Measurements from ENCODE around the gene SLC37A2.
"Not testable (repeated sequence)": the region's sequence is repeated elsewhere in the genome, so short reads cannot be mapped to it uniquely, and the experiment has no call there.

The SLC37A2 gene

DNA sequence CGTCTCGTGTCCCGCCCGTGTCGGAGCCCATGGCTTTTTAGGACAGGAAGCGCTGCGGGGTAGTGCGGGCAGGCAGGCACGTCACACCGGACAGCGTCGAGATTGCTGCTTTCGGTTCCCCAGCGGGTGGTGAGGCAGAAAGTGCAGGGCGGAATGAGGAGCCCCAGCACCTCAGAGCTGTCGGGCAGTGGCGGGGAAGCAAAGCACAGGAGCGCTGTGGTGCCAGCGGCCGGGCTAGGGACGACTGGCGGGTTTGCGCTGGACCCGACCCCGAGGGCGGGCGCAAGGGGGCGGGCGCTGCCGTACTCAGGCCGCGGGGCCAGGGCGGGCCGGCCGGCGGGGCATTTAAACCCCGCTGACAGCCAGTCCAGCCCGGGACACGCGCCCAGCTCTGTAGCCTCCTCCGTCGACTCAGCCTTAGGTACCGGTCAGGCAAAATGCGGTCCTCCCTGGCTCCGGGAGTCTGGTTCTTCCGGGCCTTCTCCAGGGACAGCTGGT, at the start of gene SLC37A2:
Gene SLC37A2, plus strand, starts transcription at position 375 of the 498 bp plus-strand sequence. Its CDS starts 63 bp downstream, at position 438.
- no peak for DNase-seq (ENCODE audit: low read depth)

DNA sequence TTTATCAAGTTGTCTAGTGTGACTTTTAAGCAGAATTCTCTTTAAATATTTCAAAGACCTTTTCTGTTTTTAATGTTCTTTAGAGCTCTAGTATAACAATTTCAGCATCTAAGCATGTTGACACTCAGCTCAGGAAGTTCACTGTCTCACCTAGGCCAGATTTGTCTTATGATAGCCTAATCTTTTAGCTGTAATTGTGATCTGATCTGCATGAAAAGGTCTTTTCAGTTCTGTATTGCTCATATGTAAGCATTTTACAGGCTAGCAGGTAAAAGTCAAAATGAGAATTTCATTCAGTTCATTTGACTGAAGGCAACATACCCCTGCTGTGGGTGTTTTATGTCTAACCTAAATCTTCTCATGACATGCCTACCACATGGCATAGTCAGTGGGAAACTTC, 46.7 kb upstream of the SLC37A2 start:
- DNase-seq (ENCODE audit: low read depth), result no peak

DNA sequence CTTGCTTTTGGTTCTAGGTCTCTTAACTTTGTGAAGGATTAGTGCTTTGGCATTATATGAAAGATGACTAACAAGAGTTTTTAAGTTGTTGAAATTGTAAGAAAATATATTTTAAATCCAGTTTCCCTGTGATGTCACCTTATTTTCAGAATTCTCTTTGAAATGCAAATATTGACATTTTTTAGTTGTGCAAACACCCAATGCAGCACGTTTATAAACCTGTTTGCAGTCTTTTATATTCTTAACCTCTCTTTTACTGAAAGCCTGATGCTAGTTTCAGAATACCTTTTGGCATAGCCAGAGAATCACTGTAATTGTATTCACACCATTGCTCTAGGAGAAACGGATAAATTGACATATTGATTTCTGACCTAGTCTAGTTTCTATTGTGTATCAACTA, 42.8 kb upstream of the SLC37A2 start:
- DNase-seq (ENCODE audit: low read depth), result no peak

DNA sequence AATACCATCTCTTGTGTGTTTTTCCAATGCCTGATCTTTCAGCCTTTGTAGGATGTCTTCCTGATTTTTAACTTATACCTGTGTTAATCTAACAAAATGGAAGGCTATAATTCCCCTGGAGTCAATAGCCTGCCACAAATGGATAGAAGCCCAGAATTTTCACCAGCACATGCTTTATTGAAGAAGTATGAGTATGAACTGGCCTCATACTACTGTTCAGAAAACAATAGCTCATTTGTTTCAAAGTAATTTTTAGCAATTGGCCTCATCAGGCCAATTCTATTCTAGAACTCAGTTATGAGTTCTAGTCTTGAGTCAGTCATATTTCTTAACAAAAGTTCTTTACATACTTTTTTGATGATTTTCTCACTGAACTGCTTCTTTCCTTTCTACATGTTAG, 40.6 kb upstream of the SLC37A2 start:
- DNase-seq (ENCODE audit: low read depth), result no peak

DNA sequence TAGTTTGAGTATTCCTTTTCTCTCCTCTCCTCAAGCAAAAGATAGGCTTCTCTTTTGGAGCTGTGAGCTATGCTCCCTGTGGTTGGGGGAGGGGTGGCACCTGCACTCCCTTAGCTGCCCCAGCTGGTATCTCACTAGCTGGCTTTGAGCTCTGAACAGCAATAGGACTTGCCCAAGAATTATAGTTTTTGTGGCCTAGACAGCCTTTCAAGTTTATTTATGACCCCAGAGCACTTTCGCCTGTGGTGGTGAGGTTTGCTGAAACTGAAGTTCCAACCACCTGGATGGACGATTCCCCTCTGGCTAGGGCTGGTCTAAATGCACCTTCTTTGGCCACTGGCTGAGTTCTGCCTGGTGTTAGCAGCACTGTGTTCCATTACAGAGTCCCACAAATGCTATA, 37.1 kb upstream of the SLC37A2 start:
- no peak for DNase-seq (ENCODE audit: low read depth)

DNA sequence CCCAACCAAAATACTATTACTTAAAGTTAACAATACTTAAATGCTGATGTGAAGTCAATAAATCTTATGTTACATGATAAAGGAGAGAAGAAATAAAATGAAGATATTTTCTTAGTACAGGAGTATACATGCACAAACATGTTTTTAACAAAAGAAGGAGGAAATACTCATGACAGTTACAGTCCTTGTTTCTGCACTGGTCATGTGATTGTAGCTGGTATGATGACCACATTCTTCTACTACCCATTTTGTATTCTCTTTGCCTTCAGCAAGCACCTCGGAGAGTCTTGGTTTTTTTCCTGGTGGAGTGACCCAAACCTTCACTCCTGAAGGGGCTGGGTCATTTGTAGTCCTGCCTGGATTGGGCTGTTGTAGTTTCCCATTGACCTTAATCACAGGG, 33.7 kb upstream of the SLC37A2 start:
- DNase-seq (ENCODE audit: low read depth), result not testable (repeated sequence)

DNA sequence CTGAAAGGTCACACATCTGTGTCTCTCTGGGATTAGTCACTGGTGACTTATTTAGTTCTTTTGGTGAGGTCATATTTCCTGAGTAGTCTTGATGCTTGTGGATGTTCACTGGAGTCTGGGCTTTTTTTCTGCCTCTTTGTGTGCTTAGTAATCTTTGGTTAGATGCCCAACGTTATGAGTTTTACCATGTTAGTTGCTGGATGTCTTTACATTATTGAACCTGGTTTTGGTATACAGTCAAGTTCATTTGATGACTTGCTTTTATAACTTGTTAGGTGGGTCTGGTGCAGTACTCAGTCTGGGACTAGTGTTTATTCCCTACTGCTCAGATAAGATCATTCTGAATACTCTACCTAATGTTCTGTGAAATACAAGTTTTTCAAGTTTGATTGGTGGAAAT, 26.2 kb upstream of the SLC37A2 start:
- no peak for DNase-seq (ENCODE audit: low read depth)

DNA sequence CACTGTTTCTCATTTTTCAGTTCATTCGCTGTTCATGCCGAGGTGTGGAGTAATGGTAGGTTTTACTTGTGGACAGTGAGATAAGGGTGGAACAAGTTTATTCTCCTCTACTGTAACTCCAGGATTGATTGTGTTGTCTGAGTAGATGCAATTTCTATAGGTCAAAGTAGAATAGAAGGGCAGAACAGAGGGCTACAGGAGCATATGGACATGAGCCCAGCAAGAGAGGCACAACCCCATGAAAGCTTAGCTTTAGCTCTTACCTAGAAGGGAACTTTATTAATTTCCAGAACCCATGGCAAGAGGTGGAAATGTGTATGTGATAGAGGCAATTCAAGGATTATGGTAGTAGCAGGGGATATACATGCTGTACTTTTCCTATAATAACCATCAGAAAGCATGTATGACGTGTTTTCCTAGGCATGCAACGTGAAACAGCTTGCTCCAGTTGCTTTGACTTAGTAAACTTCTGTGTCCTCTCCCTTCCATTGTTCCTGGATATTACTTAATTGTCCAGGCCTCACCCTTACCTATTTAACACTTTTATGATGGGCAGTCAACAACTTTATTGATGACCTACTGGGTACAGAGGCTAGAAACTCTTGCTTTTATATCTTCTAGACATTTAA, 13.8 kb upstream of the SLC37A2 start:
- no peak for DNase-seq (ENCODE audit: low read depth)

DNA sequence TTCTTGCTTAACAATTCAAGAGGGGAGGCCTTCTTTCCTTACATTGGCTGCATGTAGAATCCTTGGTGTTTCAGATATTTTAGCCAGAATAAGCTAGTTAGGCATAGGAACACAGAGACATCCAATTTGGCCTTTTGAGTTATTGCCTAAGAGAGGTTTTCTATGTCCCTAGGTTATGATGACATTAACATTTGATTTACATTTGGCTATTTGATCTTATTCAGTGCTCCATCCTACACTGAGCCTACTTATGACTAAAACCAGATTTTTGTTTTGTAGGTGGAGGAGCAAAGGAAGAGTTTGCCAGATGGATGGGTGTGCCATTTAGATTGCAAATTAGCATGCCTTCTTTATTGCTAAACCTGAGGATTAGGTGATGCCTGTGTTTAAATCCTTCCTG, 11.1 kb upstream of the SLC37A2 start:
- no peak for DNase-seq (ENCODE audit: low read depth)

DNA sequence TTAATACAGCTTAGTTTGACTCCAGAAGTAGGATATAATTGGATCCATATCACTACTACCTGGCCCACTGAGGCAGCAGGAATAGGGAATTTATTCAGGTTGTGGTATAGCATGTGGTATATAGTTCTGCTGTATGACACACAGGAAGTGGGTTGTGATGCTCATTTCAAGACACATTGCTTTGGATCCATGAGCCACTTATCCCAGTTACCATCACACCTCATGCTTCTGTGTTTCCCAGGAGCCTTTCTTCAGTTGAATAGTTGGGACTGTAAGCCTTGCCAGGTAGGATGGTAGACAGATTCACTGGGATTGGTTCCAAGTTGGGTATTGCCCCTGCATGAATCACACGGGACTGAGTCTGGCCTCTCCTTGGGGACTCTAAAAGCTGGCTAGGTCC, 9.9 kb upstream of the SLC37A2 start:
- no peak for DNase-seq (ENCODE audit: low read depth)

DNA sequence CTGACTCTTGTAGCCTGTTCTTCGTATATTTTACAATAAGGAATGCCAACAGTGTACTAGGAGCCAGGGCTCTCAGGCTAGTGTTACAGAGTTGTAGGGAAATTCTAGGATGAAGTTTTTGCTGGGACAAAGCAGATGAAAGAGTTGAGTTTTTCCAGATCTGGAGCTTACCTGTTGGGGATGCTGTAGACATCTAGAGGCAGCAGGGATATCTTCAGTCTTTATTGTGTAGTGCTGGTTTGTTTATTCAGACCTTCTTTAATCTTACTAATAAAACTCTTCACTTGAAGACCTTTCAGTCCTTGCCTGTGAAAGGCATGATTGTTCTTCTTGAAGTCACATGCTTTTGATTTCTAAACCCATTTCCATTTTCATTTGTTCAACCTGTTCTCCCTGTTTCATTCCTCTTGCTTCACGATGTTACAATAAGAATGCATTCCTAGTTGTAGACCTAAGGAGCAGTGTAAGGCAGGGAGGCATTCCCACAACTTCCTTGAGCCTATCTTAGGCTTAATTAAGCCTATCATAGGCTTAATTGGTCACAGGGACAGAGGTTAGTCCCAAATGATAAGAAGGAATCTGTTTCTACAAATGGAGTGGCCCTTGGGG, 7.9 kb upstream of the SLC37A2 start:
- no peak for DNase-seq (ENCODE audit: low read depth)

DNA sequence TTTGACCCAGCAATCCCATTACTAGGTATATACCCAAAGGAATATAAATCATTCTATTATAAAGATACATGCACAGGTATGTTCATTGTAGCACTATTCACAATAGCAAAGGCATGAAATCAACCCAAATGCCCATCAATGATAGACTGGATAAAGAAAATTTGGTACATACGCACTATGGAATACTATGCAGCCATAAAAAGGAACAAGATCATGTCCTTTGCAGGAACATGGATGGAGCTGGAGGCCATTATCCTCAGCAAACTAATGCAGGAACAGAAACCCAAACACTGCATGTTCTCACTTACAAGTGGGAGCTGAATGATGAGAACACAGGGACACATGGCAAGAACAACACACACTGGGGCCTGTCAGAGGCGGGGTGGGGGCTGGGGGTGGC, 7.0 kb upstream of the SLC37A2 start:
- DNase-seq (ENCODE audit: low read depth), result not testable (repeated sequence)

DNA sequence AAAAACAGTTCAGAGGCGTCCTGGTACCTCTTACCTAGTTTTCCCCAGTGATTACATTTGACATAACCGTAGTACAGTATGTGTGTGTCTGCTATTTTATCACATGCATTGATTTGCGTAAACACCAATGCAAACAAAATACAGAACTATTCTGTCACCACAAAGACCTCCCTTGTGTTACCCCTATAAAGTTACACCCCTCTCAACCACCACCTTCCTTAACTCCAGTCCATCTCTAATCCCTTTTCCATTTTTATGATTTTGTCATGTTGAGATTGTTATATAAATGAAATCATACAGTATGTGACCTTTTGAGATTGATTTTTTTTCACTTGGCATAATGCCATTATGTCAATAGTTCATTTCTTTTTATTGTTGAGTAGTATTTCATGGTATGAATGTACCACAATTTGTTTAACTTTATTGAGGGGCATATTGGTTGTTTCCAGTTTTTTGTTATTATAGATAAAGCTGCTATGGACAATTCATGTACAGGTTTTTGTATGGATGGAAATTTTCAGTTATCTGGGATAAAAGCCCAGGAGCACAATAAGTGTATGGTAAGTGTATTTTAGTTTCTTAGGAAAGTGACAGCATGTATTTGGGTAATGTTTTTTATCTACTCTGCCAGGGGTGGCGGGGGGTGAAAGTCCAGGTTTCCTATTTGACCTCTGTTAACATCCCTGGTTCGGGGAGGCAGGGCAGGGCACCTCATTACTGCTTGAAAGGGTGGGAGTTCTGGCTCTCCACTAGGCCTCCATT, 6.0 kb upstream of the SLC37A2 start:
- no peak for DNase-seq (ENCODE audit: low read depth)

DNA sequence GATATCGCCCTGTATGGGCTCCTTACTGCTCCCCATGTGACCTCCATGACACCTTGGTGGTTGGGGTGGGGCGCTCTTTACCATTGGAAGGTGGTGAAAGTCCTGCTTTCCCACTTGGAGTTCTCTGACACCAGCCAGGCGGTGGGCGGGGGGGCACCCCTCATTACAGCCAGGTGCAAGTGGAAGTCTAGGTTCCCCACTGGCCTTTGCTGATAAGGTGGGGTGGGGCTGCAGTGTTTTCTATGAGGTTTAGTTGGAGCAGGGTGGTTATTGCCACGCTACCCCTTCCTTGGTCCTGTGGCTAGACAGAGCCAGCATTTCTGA, 5.5 kb upstream of the SLC37A2 start:
- DNase-seq (ENCODE audit: low read depth), result no peak

DNA sequence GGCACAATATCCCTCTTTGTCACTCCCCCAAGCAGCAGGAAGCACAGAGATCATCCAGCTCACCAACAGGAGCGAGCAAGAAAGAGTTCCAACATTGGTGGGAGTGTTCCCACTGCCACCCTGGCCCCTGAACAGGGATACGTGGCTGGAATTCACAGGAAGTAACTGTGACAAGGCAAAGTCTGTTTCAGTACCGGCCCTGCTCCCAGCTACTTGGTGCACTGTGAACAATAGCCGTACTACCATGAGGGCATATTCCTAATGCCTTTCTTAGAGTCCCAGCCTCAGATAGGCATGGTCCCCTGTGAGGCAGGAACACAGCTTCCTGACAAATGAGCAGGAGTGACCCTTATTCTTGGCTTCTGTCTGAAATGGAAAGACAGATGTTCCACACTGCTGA, 1.8 kb upstream of the SLC37A2 start:
- no peak for DNase-seq (ENCODE audit: low read depth)

DNA sequence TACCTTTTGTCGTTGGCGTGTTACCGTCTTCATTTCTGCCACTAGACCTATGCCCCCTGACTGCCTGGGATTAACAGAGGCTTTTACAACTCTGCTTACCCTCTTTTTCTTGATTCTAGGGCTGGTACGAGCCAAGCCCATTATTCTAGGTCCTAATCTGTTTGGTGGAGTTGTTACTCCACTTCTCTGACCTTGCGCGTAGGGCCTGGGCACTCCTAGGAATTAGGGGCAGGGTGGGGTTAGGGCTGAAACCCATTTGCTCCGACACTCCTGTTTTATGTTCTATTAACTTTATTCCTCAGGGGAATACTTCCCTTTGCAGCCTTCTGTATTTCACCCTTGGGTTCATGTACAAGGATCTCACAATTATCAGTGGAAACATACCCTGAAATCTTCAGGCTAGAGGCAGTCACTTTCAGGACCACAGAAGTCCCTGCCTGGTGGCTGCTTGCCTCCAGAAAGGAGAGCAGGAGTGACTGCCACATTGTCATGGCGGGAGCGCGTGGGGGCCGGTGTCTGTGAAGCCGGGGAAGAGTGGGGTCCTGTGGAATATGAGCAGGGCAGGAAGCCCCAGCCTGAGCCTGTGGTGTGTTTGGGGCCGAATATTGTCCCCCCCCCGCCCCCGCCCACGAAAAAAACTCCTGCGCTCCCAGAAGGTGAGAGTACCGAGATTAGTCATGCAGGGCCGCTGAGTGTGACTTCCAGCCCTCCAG, 731 bp upstream of the SLC37A2 start:
- no peak for DNase-seq (ENCODE audit: low read depth)

DNA sequence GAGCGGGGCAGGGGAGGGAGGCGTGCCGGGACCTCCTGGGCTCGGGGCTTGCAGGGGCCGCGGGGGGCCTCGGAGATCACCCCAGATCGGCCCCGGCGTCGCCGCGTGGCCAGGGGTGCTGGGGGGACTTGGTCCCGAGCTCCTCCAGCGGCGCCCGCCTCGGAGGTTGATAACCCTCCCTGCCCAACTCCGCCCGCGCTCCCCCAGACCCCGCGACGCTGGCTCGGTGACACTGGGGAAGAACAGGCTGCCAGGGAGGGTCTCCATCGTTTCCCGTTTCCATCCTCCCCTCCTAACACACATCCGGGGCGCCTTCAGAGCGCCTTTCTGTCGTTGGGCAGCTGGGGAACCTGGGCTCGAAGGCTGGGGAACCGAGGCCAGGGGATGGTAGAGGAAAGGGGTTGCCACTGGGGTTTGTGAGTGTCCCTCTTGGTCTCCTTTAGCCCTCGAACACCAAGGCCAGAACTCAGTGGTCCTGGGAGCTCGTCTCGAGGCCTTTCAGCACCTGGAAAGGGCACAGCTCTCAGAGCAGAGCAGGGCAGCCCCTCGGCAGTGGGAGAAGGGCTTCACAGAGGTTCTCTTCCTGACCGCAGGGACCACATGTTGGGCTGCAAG, 431 bp downstream of the SLC37A2 start:
- DNase-seq (ENCODE audit: low read depth), result no peak

DNA sequence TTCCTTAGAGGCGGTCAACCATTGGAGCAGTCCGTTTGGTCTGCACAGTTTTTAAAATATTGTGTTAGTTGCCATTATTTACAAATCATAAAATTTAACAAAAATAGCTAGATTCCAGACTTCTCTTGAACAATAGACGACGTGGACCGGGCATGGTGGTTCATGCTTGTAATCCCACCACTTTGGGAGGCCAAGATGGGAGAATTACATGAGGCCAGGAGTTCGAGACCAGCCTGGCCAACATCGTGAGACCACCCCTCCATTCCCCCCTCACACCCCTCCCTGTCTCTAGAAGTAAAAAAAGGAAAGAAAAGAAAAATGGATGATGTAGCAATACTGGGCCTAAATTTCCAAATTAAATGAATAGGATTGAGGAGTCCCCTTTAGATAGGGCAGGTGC, 965 bp downstream of the SLC37A2 start:
- DNase-seq (ENCODE audit: low read depth), result no peak

DNA sequence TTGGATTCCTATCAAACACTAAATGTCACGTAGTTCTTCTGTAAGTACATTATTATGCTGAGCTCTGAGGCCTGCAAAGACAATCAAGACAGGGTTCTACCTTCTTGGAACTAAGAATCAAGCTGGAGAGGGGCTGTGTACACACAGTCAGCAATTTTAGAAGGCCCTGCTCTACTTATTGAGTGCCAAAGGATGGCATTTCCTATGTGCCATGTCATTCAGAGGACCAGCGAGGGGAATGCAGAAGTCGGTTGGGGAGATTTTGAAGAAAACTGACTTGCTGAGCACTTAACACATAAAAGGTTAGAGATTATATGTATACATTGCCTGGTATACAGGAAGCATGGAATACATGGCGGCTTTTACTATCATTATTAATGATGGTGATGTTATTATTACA, 5.3 kb downstream of the SLC37A2 start:
- no peak for DNase-seq (ENCODE audit: low read depth)

DNA sequence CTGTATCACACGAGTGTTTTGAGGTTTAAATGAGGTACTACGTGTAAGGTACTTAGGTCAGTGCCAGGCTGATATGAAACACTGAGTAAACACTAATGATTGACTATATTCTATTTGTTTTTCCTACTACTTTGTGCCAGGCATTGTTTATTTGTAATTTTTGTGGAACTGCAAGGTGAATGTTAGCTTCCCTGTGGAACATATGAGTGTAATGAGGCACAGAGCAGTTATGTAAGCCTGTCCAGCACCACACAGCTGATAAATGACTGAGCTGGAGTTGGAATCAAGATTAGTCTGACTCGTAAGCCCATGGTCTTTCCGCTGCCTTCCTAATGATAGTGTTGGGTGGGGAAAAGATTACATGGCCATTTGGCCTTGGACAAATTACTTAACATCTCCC, 5.9 kb downstream of the SLC37A2 start:
- DNase-seq (ENCODE audit: low read depth), result no peak

DNA sequence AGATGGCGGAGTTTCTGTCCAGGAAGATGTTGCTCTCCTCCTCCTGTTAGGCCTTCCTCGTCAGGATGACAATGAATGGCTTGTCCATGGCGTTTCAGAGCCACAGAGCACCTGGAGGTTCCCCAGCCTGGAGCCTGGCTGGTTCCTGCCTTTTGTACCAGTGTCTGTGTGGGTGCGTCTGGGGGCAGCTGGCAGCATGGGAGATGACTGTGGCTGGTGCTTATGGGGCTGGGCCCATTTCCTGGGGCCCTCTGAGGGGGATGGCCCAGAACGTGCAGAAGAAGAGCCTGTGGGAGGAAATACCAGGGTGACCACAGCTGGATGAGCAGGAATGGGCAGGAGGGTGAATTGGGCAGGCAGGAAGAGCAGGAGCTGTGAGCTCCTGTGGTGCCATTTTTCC, 6.7 kb downstream of the SLC37A2 start:
- no peak for DNase-seq (ENCODE audit: low read depth)

DNA sequence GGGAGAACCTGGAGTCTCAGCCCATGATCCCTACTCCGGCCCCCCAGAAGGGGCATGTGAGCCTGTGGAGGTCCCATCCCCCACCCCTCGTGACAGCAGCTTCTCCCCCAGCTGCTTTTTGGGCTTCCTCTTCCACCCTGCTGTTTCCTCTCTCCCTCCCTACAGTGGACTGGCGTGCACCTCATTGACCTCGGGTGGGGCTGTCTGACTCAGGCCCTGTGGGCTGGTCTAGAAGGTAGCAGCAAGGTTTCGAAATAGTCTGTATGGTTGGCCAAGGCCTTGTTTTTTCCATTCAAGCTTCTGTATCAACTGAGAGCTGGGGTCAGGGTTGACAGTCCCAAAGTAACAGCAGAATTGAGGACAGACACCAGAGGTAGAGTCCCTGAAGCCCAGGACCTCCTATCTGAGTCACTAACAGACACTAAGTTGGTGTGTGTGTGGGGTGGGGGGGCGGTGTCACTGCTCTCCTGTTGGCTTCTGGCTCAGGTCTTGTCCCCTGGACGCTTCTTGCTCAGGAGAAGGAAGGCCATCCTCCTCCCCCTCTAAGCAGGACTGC, 7.7 kb downstream of the SLC37A2 start:
- DNase-seq (ENCODE audit: low read depth), result no peak

All from T-helper 22 cell (primary cell).